OCI-LY3 (cell line): ENCODE results near the gene FABP1.

Source experiments
- EZH2phosphoT487 ChIP-seq: fragments of 200-600 bp; shearing (Covaris generic); IDR thresholded peaks from 2 replicates; pipeline ENCODE4 v1.6.1; 2018; ENCODE audit warnings: antibody characterized with exemption, mixed run types, low read depth
- TF ChIP-seq, protein P1 (sequence below): fragments of 200-600, 300-600 bp; sonication (generic); IDR thresholded peaks from 2 replicates; pipeline ENCODE4 v1.5.1; 2014; ENCODE audit warnings: antibody characterized with exemption, low read length, low read depth

DNA sequence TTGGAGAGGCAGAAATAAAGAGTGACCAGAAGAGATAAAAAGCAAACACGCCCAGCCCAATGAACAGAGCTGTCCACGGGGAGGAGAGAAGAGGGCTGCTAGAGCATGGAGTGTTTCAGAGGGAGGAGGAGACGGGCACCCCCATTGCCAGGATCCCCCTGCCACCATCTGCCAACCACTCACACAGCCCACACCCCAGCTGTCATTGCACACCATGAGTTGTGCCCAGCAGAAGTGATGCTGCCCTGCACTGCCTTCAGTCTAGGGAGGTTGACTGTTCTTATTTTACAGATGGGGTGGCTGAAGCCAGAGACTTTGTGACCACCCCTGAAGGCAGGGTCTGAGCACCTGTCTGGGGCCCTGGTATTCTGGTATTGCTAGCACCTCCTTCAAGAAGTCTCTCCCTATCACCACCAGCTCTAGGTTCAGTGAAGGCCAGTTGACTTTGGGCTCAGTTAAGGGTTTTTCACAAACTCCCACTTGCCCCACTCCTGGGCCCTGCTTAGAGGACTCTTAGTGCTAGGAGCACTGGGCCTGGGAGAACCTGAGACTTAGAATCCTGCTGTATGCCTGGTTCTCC is 2.4 kb downstream of the FABP1 start:
- TF ChIP-seq, protein P1, sequence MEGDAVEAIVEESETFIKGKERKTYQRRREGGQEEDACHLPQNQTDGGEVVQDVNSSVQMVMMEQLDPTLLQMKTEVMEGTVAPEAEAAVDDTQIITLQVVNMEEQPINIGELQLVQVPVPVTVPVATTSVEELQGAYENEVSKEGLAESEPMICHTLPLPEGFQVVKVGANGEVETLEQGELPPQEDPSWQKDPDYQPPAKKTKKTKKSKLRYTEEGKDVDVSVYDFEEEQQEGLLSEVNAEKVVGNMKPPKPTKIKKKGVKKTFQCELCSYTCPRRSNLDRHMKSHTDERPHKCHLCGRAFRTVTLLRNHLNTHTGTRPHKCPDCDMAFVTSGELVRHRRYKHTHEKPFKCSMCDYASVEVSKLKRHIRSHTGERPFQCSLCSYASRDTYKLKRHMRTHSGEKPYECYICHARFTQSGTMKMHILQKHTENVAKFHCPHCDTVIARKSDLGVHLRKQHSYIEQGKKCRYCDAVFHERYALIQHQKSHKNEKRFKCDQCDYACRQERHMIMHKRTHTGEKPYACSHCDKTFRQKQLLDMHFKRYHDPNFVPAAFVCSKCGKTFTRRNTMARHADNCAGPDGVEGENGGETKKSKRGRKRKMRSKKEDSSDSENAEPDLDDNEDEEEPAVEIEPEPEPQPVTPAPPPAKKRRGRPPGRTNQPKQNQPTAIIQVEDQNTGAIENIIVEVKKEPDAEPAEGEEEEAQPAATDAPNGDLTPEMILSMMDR = no peak
- no peak for TF ChIP-seq EZH2phosphoT487
